AML-193 (cell line): Measurements from ENCODE around the gene CCDC121.

ENCODE experiments used
- DNase-seq, 2 experiments: peaks; one replicate each; lab custom pipeline; 2025; lab: John Stamatoyannopoulos, UW

CCDC121 gene

DNA sequence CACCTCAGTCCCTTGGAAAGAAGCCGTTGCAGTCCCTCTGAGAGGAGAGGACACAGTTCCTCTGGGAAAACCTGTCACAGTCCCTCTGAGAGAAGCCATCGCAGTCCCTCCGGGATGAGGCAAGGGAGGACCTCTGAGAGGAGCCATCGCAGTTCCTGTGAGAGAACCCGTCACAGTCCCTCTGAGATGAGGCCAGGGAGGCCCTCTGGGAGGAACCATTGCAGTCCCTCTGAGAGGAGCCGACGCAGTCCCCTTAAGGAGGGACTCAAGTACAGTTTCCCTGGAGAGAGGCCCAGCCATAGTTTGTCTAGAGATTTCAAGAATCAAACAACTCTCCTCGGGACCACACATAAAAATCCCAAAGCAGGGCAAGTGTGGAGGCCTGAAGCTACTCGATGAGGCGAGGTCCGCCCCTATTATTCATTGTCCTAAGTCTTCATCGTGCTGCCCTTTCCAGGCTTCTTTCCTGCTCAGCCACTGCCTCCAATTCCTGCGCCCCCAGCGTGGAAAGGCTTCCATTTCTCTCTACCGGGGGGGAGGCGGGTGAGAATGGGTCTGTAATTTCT is 46.6 kb downstream of the CCDC121 start:
- no peak for DNase-seq

DNA sequence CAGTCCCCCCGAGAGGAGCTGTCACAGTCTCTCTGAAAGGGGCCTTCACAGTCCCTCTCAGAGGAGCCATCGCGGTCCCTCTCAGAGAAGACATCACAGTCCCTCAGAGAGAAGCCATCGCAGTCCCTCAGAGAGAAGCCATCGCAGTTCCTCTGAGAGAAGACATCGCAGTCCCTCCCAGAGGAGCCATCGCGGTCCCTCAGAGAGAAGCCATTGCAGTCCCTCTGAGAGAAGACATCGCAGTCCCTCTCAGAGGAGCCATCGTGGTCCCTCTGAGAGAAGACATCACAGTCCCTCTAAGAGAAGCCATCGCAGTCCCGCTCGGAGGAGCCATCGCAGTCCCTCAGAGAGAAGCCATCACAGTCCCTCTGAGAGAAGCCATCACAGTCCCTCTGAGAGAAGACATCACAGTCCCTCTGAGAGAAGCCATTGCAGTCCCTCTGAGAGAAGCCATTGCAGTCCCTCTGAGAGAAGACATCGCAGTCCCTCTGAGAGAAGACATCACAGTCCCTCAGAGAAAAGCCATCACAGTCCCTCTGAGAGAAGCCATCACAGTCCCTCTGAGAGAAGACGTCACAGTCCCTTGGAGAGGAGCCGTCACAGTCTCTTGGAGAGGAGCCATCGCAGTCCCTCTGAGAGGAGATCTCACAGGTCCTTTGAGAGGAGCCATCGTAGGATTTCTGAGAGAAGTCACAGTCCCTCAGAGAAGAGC is 47.2 kb downstream of the CCDC121 start:
- no peak for DNase-seq
